Stimulated activated CD8-positive, alpha-beta memory T cell treated with anti-CD3 and anti-CD28 coated beads, Interleukin-2, amount 100 ng/mL, for 48 hours (primary cell): ENCODE results near the gene SULT2B1.

Source experiments
- DNase-seq, 2 donors: peaks; one replicate each; pipeline ENCODE4 v3.0.0-alpha.2; 2020; ENCODE audit warnings: low read depth in 2 of 2

SULT2B1 gene

GRCh38 chr19:48634424-48635262, 82.7 kb downstream of the SULT2B1 start:
- peak; percentile 90 to 93 for DNase-seq

- DNase-seq, result peak; percentile 61 to 71
Measured at GRCh38 chr19:48635263-48635965, 83.4 kb downstream of the SULT2B1 start.

GRCh38 chr19:48635966-48636858, 84.2 kb downstream of the SULT2B1 start:
- DNase-seq, result no peak

- no peak for DNase-seq
Measured at GRCh38 chr19:48636859-48637448, 85.0 kb downstream of the SULT2B1 start, which contains the start of gene DBP. Gene DBP (minus strand): TSS chr19:48637379. CDS start chr19:48636994, 385 bp downstream.

GRCh38 chr19:48637449-48637947, 85.5 kb downstream of the SULT2B1 start:
- DNase-seq, result peak; percentile 98

GRCh38 chr19:48637948-48638830, 86.2 kb downstream of the SULT2B1 start:
- DNase-seq, result no peak

GRCh38 chr19:48638831-48639381, 86.9 kb downstream of the SULT2B1 start:
- no peak for DNase-seq

- no peak for DNase-seq
Measured at GRCh38 chr19:48639483-48640375, 87.8 kb downstream of the SULT2B1 start.

GRCh38 chr19:48641850-48642249, 89.9 kb downstream of the SULT2B1 start:
- no peak for DNase-seq

- DNase-seq, result no peak
Measured at GRCh38 chr19:48642862-48643261, 90.9 kb downstream of the SULT2B1 start.

- DNase-seq, result no peak
Measured at GRCh38 chr19:48644355-48644754, 92.4 kb downstream of the SULT2B1 start.

- peak; percentile 48 to 63 for DNase-seq
Measured at GRCh38 chr19:48644839-48645619, 93.1 kb downstream of the SULT2B1 start.

- DNase-seq, result no peak
Measured at GRCh38 chr19:48645620-48646000, 93.6 kb downstream of the SULT2B1 start.

- DNase-seq, result peak; percentile 82 to 86
Measured at GRCh38 chr19:48646001-48646721, 94.2 kb downstream of the SULT2B1 start, which contains the start of gene CA11. Gene CA11 (minus strand): TSS chr19:48646187. CDS start chr19:48645632, 555 bp downstream.

- DNase-seq, result no peak
Measured at GRCh38 chr19:48646722-48647216, 94.8 kb downstream of the SULT2B1 start.

GRCh38 chr19:48648134-48648533, 96.2 kb downstream of the SULT2B1 start:
- DNase-seq, result no peak
